SK-N-SH treated with all-trans-retinoic acid at 6 μM for 48 hours (cell line): Measurements from ENCODE around the gene POLDIP2.
A peak's percentile ranks its signal among the peaks of the same experiment; 100 is the strongest.

Experiments
- ATAC-seq: fragments of 200-7000 bp; cut with Tn5 transposase; 3 replicates; pipeline ENCODE4 v1.9.1; 2020; ENCODE audit warnings: mild to moderate bottlenecking, moderate library complexity
- ARNTL ChIP-seq: fragments of 450-650 bp; formaldehyde crosslinking; IDR thresholded peaks from 2 replicates; pipeline ENCODE4 v1.5.0; 2020; ENCODE audit warnings: low read depth, mild to moderate bottlenecking, moderate library complexity, borderline replicate concordance
- BACH2 ChIP-seq: fragments of 250-450 bp; sonication (Bioruptor Pico); IDR thresholded peaks from 2 replicates; pipeline ENCODE4 v1.9.0; 2021; ENCODE audit warnings: mild to moderate bottlenecking, borderline replicate concordance
- CREB5 ChIP-seq: fragments of 250-450 bp; sonication (Bioruptor Pico); IDR thresholded peaks from 2 replicates; pipeline ENCODE4 v1.5.1; 2020; ENCODE audit warnings: low read depth, mild to moderate bottlenecking, moderate library complexity
- CSDC2 ChIP-seq: fragments of 250-450 bp; sonication (Bioruptor Pico); IDR thresholded peaks from 2 replicates; pipeline ENCODE4 v1.5.0; 2020; ENCODE audit warnings: mild to moderate bottlenecking, moderate library complexity
- CSRNP3 ChIP-seq: fragments of 250-450 bp; sonication (Bioruptor Pico); IDR thresholded peaks from 2 replicates; pipeline ENCODE4 v1.5.1; 2021; ENCODE audit warnings: mild to moderate bottlenecking, moderate library complexity
- ESRRG ChIP-seq: fragments of 250-450 bp; sonication (Bioruptor Pico); IDR thresholded peaks from 2 replicates; pipeline ENCODE4 v1.6.1; 2021; ENCODE audit warnings: mild to moderate bottlenecking
- GLIS3 ChIP-seq: fragments of 250-450 bp; sonication (Bioruptor Pico); IDR thresholded peaks from 2 replicates; pipeline ENCODE4 v1.5.0; 2020; ENCODE audit warnings: mild to moderate bottlenecking, moderate library complexity
- ISL1 ChIP-seq: fragments of 250-450 bp; sonication (Bioruptor Pico); IDR thresholded peaks from 2 replicates; pipeline ENCODE4 v2.1.2; 2022; ENCODE audit warnings: mild to moderate bottlenecking, moderate library complexity
- OSR1 ChIP-seq: fragments of 250-450 bp; sonication (Bioruptor Pico); IDR thresholded peaks from 2 replicates; pipeline ENCODE4 v1.8.0; 2022; ENCODE audit warnings: moderate library complexity, mild to moderate bottlenecking, inconsistent platforms
- PATZ1 ChIP-seq: fragments of 250-450 bp; sonication (Bioruptor Pico); IDR thresholded peaks from 2 replicates; pipeline ENCODE4 v1.8.0; 2020; ENCODE audit warnings: mild to moderate bottlenecking, moderate library complexity, borderline replicate concordance
- POU6F1 ChIP-seq: fragments of 250-450 bp; sonication (Bioruptor Pico); IDR thresholded peaks from 2 replicates; pipeline ENCODE4 v1.8.0; 2021; ENCODE audit warnings: low read depth, mild to moderate bottlenecking, moderate library complexity, borderline replicate concordance
- PPARA ChIP-seq: fragments of 250-450 bp; sonication (Bioruptor Pico); IDR thresholded peaks from 2 replicates; pipeline ENCODE4 v1.5.0; 2020; ENCODE audit warnings: mild to moderate bottlenecking, borderline replicate concordance
- SNAI2 ChIP-seq: fragments of 250-450 bp; sonication (Bioruptor Pico); IDR thresholded peaks from 2 replicates; pipeline ENCODE4 v1.5.0; 2020; ENCODE audit warnings: mild to moderate bottlenecking, moderate library complexity
- TCF4 ChIP-seq: fragments of 250-450 bp; sonication (Bioruptor Pico); IDR thresholded peaks from 2 replicates; pipeline ENCODE4 v1.8.0; 2021; ENCODE audit warnings: mild to moderate bottlenecking, moderate library complexity, borderline replicate concordance
- TSHZ2 ChIP-seq: fragments of 250-450 bp; sonication (Bioruptor Pico); IDR thresholded peaks from 2 replicates; pipeline ENCODE4 v1.5.0; 2020; ENCODE audit warnings: mild to moderate bottlenecking, moderate library complexity
- ZC3H10 ChIP-seq: fragments of 250-450 bp; sonication (Bioruptor Pico); IDR thresholded peaks from 2 replicates; pipeline ENCODE4 v1.5.1; 2021; ENCODE audit warnings: mild to moderate bottlenecking, moderate library complexity
- ZFP3 ChIP-seq: fragments of 250-450 bp; sonication (Bioruptor Pico); IDR thresholded peaks from 2 replicates; pipeline ENCODE4 v1.5.0; 2020; ENCODE audit warnings: mild to moderate bottlenecking, moderate library complexity
- ZFP30 ChIP-seq: fragments of 450-650 bp; formaldehyde crosslinking; IDR thresholded peaks from 2 replicates; pipeline ENCODE4 v1.5.0; 2022; ENCODE audit warnings: mild to moderate bottlenecking, moderate library complexity
- ZNF565 ChIP-seq: fragments of 450-650 bp; formaldehyde crosslinking; conservative IDR thresholded peaks from 2 replicates; pipeline ENCODE4 v1.5.0; 2020; ENCODE audit warnings: low read depth, mild to moderate bottlenecking, moderate library complexity
- ZNF70 ChIP-seq: fragments of 450-650 bp; formaldehyde crosslinking; IDR thresholded peaks from 2 replicates; pipeline ENCODE4 v1.5.0; 2020; ENCODE audit warnings: mild to moderate bottlenecking, moderate library complexity
- ZNF8 ChIP-seq: fragments of 450-650 bp; formaldehyde crosslinking; IDR thresholded peaks from 2 replicates; pipeline ENCODE4 v1.5.0; 2020; ENCODE audit warnings: mild to moderate bottlenecking, moderate library complexity

POLDIP2 gene

GRCh38 chr17:28347261-28347891 is 10.0 kb downstream of the POLDIP2 start:
- ATAC-seq: peak; percentile 89
- 0 out of 2 replicates have a peak, but pooled peaks have one; percentile 3 for TF ChIP-seq GLIS3
- TF ChIP-seq OSR1 (CRISPR knock-in tag): no peak
- TF ChIP-seq SNAI2: no peak
- TF ChIP-seq ZFP30: no peak
- TF ChIP-seq ZNF8 (CRISPR knock-in tag): no peak
- TF ChIP-seq CSDC2 (CRISPR knock-in tag): peak; percentile 46; the same call in 1 of the 2 replicates
- TF ChIP-seq PATZ1 (CRISPR knock-in tag): no peak
- no peak for TF ChIP-seq BACH2
- TF ChIP-seq POU6F1 (CRISPR knock-in tag): no peak

- no peak for TF ChIP-seq OSR1 (CRISPR knock-in tag)
- TF ChIP-seq TCF4 (CRISPR knock-in tag): no peak
- no peak for TF ChIP-seq ZC3H10 (CRISPR knock-in tag)
- TF ChIP-seq ZNF565 (CRISPR knock-in tag): no peak
- TF ChIP-seq CSRNP3 (CRISPR knock-in tag): no peak
- no peak for TF ChIP-seq POU6F1 (CRISPR knock-in tag)
- no peak for TF ChIP-seq ISL1 (CRISPR knock-in tag)
- TF ChIP-seq ZNF70 (CRISPR knock-in tag): no peak
Measured at GRCh38 chr17:28346746-28347246, 10.5 kb downstream of the POLDIP2 start.

GRCh38 chr17:28346199-28346580 is 11.1 kb downstream of the POLDIP2 start:
- no peak for ATAC-seq
- TF ChIP-seq ZNF565 (CRISPR knock-in tag) (no peak), ZC3H10 (CRISPR knock-in tag) (no peak), BACH2 (no peak), ZNF8 (CRISPR knock-in tag) (no peak), TCF4 (CRISPR knock-in tag) (no peak)
- TF ChIP-seq, all 23 proteins: peak for 0

More at GRCh38 chr17:28346746-28347246, 10.5 kb downstream of the POLDIP2 start:
- ATAC-seq: peak; percentile 59

- ATAC-seq: no peak
- TF ChIP-seq ZNF70 (CRISPR knock-in tag) (no peak), ESRRG (CRISPR knock-in tag) (no peak), CREB5 (CRISPR knock-in tag) (no peak), PPARA (no peak), TSHZ2 (no peak), ZFP3 (CRISPR knock-in tag) (no peak), ZFP30 (no peak), BACH2 (no peak), SNAI2 (no peak), ZNF565 (CRISPR knock-in tag) (no peak), GLIS3 (no peak), ARNTL (no peak), ZC3H10 (CRISPR knock-in tag) (no peak), CSRNP3 (CRISPR knock-in tag) (no peak), ISL1 (CRISPR knock-in tag) (no peak)
Measured at GRCh38 chr17:28345419-28346198, 11.7 kb downstream of the POLDIP2 start.
